Endodermal cell (in vitro differentiated cells): ENCODE data around the gene FBN2. TPM values are rescaled to one million over a fixed set of nuclear protein-coding genes. Genes with fewer than 3 reads are reported as not detected.

Experiments used
- DNase-seq: peaks from one replicate; pipeline ENCODE4 v3.0.0-alpha.2; 2017
- H3K27ac ChIP-seq: 2 replicates; pipeline ENCODE4 v1.5.1; 2013; ENCODE audit warnings: mild to moderate bottlenecking, low read depth, low read length, moderate library complexity
- H3K27me3 ChIP-seq: 2 replicates; pipeline ENCODE4 v1.6.1; 2013; ENCODE audit warnings: mild to moderate bottlenecking, low read length, moderate library complexity; ENCODE audit not compliant: insufficient read depth, control insufficient read depth, poor library complexity, severe bottlenecking
- H3K36me3 ChIP-seq: 2 replicates; pipeline ENCODE4 v1.7.0; 2013; ENCODE audit warnings: mild to moderate bottlenecking, low read length, moderate library complexity; ENCODE audit not compliant: control insufficient read depth, insufficient read depth
- H3K4me1 ChIP-seq: one replicate; pipeline ENCODE4 v1.7.0; 2013; ENCODE audit warnings: low read length; ENCODE audit not compliant: control insufficient read depth, insufficient read depth
- H3K4me3 ChIP-seq: 2 replicates; pipeline ENCODE4 v1.5.1; 2013; ENCODE audit warnings: mild to moderate bottlenecking, low read length, moderate library complexity
- H3K9ac ChIP-seq: 2 replicates; pipeline ENCODE4 v1.6.1; 2013; ENCODE audit warnings: mild to moderate bottlenecking, low read length, moderate library complexity; ENCODE audit not compliant: poor library complexity, severe bottlenecking; ENCODE audit errors: extremely low read depth
- H3K9me3 ChIP-seq: 2 replicates; pipeline ENCODE4 v1.6.1; 2013; ENCODE audit warnings: mild to moderate bottlenecking, low read length, moderate library complexity; ENCODE audit not compliant: control insufficient read depth
- H3K27ac Mint-ChIP-seq: 2 replicates; pipeline ENCODE4 v1.8.0; 2020; ENCODE audit warnings: mixed read lengths
- H3K27me3 Mint-ChIP-seq: 2 replicates; pipeline ENCODE4 v1.8.0; 2021; ENCODE audit warnings: mild to moderate bottlenecking, mixed read lengths; ENCODE audit not compliant: insufficient read depth
- H3K36me3 Mint-ChIP-seq: 2 replicates; pipeline ENCODE4 v1.8.0; 2020; ENCODE audit warnings: low read depth, mixed read lengths
- H3K4me1 Mint-ChIP-seq: 2 replicates; pipeline ENCODE4 v1.8.0; 2020; ENCODE audit warnings: mixed read lengths
- H3K4me3 Mint-ChIP-seq: 2 replicates; pipeline ENCODE4 v1.8.0; 2020; ENCODE audit warnings: mild to moderate bottlenecking, moderate library complexity, mixed read lengths
- H3K9me3 Mint-ChIP-seq: 2 replicates; pipeline ENCODE4 v1.8.0; 2020; ENCODE audit warnings: mild to moderate bottlenecking, mixed read lengths
- CTCF ChIP-seq: fragments of 200-600 bp; sonication (generic); conservative IDR thresholded peaks from 2 replicates; pipeline ENCODE4 v1.5.0; 2021; ENCODE audit warnings: antibody characterized with exemption, mild to moderate bottlenecking
- WGBS, 2 experiments: methylation state at CpG; one replicate each; pipeline versions ENCODE4 v1.1.5 to v1.1.7; 2013; ENCODE audit warnings: missing lambda C conversion rate in 2 of 2, mixed read lengths in 1 of 2; ENCODE audit not compliant: insufficient coverage in 1 of 2, insufficient read length in 1 of 2; 5-methylcytosine and 5-hydroxymethylcytosine counted together
- total RNA-seq, 2 donors: library from RNA; stranded (reverse); fragmentation: NEBNext Ultra II Directional in 1 of 2; extraction: Animal tissue kit (Norgen Biotek cat#: 25700) in 1 of 2; gene quantifications; 2 replicates in 1 of 2; 3 replicates in 1 of 2; pipeline ENCODE4 v1.2.1, GENCODE V29; 2021

FBN2 gene
- total RNA-seq, 2 donors from 2014 or later, result 131 to 212 TPM

- H3K27ac ChIP-seq, result no peak overlapping the region
- no peak for TF ChIP-seq CTCF
- Mint-ChIP-seq H3K36me3 (peaks cover 14% of the 10 kb centered on the region), H3K9me3 (no peaks in the 10 kb centered on the region), H3K4me3 (no peak overlapping the region), H3K27me3 (no peaks in the 10 kb centered on the region), H3K27ac (no peak overlapping the region), H3K4me1 (peaks cover 1% of the 10 kb centered on the region)
- no peaks in the 10 kb centered on the region for H3K27me3 ChIP-seq
- no peaks in the 10 kb centered on the region for H3K4me1 ChIP-seq
- H3K9me3 ChIP-seq, result no peaks in the 10 kb centered on the region
- DNase-seq, result no peak
- H3K4me3 ChIP-seq, result no peak overlapping the region
- 100% methylated on average over 1 of the region's 1 CpG; no CpG with 5 or more reads in 1 of the 2 experiments for WGBS, 2 experiments
- peaks cover 11% of the 10 kb centered on the region for H3K36me3 ChIP-seq
- no peak overlapping the region for H3K9ac ChIP-seq
Measured at GRCh38 chr5:128378632-128379031, 159.4 kb downstream of the FBN2 start.

GRCh38 chr5:128378196-128378595 is 159.8 kb downstream of the FBN2 start:
- no peak overlapping the region for H3K4me3 ChIP-seq
- Mint-ChIP-seq H3K9me3 (no peaks in the 10 kb centered on the region), H3K4me3 (no peak overlapping the region), H3K27ac (no peak overlapping the region), H3K4me1 (peaks cover 1% of the 10 kb centered on the region), H3K36me3 (peaks cover 16% of the 10 kb centered on the region), H3K27me3 (no peaks in the 10 kb centered on the region)
- no peaks in the 10 kb centered on the region for H3K4me1 ChIP-seq
- H3K27me3 ChIP-seq, result no peaks in the 10 kb centered on the region
- WGBS, 2 experiments, result 98 to 100% methylated on average over 2 of the region's 2 CpGs
- no peak overlapping the region for H3K27ac ChIP-seq
- H3K9me3 ChIP-seq, result no peaks in the 10 kb centered on the region
- DNase-seq, result no peak
- peaks cover 11% of the 10 kb centered on the region for H3K36me3 ChIP-seq
- no peak overlapping the region for H3K9ac ChIP-seq
- TF ChIP-seq CTCF, result no peak

- no peak for TF ChIP-seq CTCF
- Histone ChIP-seq H3K27ac (no peak overlapping the region), H3K36me3 (peaks cover 15% of the 10 kb centered on the region), H3K9me3 (no peaks in the 10 kb centered on the region), H3K27me3 (no peaks in the 10 kb centered on the region), H3K4me1 (no peaks in the 10 kb centered on the region), H3K4me3 (no peak overlapping the region), H3K9ac (no peak overlapping the region)
- 94 to 100% methylated on average over 1 of the region's 1 CpG for WGBS, 2 experiments
- no peaks in the 10 kb centered on the region for H3K9me3 Mint-ChIP-seq
- no peaks in the 10 kb centered on the region for H3K27me3 Mint-ChIP-seq
- DNase-seq, result no peak
- no peak overlapping the region for H3K27ac Mint-ChIP-seq
- peaks cover 22% of the 10 kb centered on the region for H3K36me3 Mint-ChIP-seq
- H3K4me3 Mint-ChIP-seq, result no peak overlapping the region
- H3K4me1 Mint-ChIP-seq, result peaks cover 1% of the 10 kb centered on the region
Measured at GRCh38 chr5:128376577-128376976, 161.5 kb downstream of the FBN2 start.
